H1 (cell line): Measurements from ENCODE around the gene AKR7A2. TPM values are rescaled to one million over a fixed set of nuclear protein-coding genes. Genes with fewer than 3 reads are reported as not detected.

Experiments
- CTCF ChIA-PET: fragments of 300-600 bp; sonication (Branson Sonifier 250); formaldehyde crosslinking; loops from one replicate; lab custom pipeline; 2021; ENCODE audit not compliant: partially characterized antibody; lab: Charles Lee
- POLR2A ChIA-PET: fragments of 300-600 bp; sonication (Branson Sonifier 250); formaldehyde crosslinking; loops from one replicate; lab custom pipeline; 2021; ENCODE audit warnings: inconsistent platforms; ENCODE audit not compliant: partially characterized antibody; lab: Charles Lee
- DNase-seq, 2 experiments: peaks; one replicate each; pipeline versions ENCODE4 v3.0.0 to v3.0.0-alpha.2; 2010 to 2022; ENCODE audit warnings: low spot score in 2 of 2, low read depth in 1 of 2, mixed read lengths in 1 of 2
- FAIRE-seq: peaks from 2 replicates; lab custom pipeline; 2011; peaks lifted over from hg19 to GRCh38; lab: Jason Lieb, UNC
- H2AFZ ChIP-seq: 2 replicates; pipeline ENCODE4 v1.8.1; 2012; ENCODE audit warnings: low read length, inconsistent platforms
- H2AK5ac ChIP-seq: 2 replicates; pipeline ENCODE4 v1.6.1; 2013; ENCODE audit warnings: low read depth, low read length
- H2BK120ac ChIP-seq: replicated peaks from 2 replicates; pipeline ENCODE3; 2013; ENCODE audit warnings: low read depth, low read length, inconsistent platforms
- H2BK12ac ChIP-seq: 2 replicates; pipeline ENCODE4 v1.6.1; 2013; ENCODE audit warnings: low read depth, low read length
- H2BK15ac ChIP-seq: 2 replicates; pipeline ENCODE4 v1.6.1; 2013; ENCODE audit warnings: low read length
- H2BK20ac ChIP-seq: 2 replicates; pipeline ENCODE4 v1.6.1; 2013; ENCODE audit warnings: low read length
- H2BK5ac ChIP-seq: 2 replicates; pipeline ENCODE4 v1.6.1; 2013; ENCODE audit warnings: low read depth, low read length
- H3K14ac ChIP-seq: 2 replicates; pipeline ENCODE4 v1.6.1; 2013; ENCODE audit warnings: inconsistent platforms; ENCODE audit not compliant: insufficient read length
- H3K18ac ChIP-seq: 2 replicates; pipeline ENCODE4 v1.6.1; 2013; ENCODE audit warnings: low read length; ENCODE audit errors: extremely low read depth
- H3K23ac ChIP-seq: 2 replicates; pipeline ENCODE4 v1.6.1; 2013; ENCODE audit warnings: inconsistent platforms; ENCODE audit not compliant: insufficient read length
- H3K23me2 ChIP-seq: 2 replicates; pipeline ENCODE4 v1.6.1; 2013; ENCODE audit warnings: low read depth, low read length
- H3K27ac ChIP-seq: 2 replicates; pipeline ENCODE4 v1.6.1; 2011; ENCODE audit warnings: low read depth, low read length, inconsistent platforms
- H3K27me3 ChIP-seq, 4 experiments: replicated peaks in 1 of 4; 1 replicate in 1 of 4; 2 replicates in 3 of 4; pipeline versions ENCODE4 v1.6.1 to v1.8.1; 2011 to 2013; ENCODE audit warnings: low read length in 3 of 4, mild to moderate bottlenecking in 3 of 4, inconsistent platforms in 2 of 4, mixed read lengths in 2 of 4, moderate library complexity in 1 of 4; ENCODE audit not compliant: control insufficient read depth in 3 of 4, insufficient read depth in 3 of 4; ENCODE audit errors: extremely low read depth in 1 of 4
- H3K36me3 ChIP-seq, 4 experiments: 2 replicates each; pipeline versions ENCODE4 v1.6.1 to v1.8.1; 2011 to 2013; ENCODE audit warnings: mild to moderate bottlenecking in 4 of 4, low read length in 3 of 4, moderate library complexity in 2 of 4, control low read depth in 1 of 4, inconsistent platforms in 1 of 4; ENCODE audit not compliant: insufficient read depth in 4 of 4, control insufficient read depth in 2 of 4
- H3K4ac ChIP-seq: replicated peaks from 2 replicates; pipeline ENCODE3; 2013; ENCODE audit warnings: low read length, low read depth, mixed read lengths, inconsistent platforms; ENCODE audit not compliant: insufficient read length
- H3K4me1 ChIP-seq, 4 experiments: replicated peaks in 1 of 4; 1 replicate in 1 of 4; 2 replicates in 3 of 4; pipeline versions ENCODE4 v1.6.1 to v1.8.1; 2011 to 2013; ENCODE audit warnings: low read length in 3 of 4, inconsistent platforms in 2 of 4, mixed read lengths in 1 of 4; ENCODE audit not compliant: insufficient read depth in 4 of 4, control insufficient read depth in 3 of 4
- H3K4me2 ChIP-seq, 2 experiments: 2 replicates each; pipeline versions ENCODE4 v1.6.1 to v1.8.1; 2011 to 2013; ENCODE audit warnings: low read depth in 2 of 2, low read length in 2 of 2, control low read depth in 1 of 2, inconsistent platforms in 1 of 2, mild to moderate bottlenecking in 1 of 2; ENCODE audit not compliant: insufficient read depth in 1 of 2
- H3K4me3 ChIP-seq, 4 experiments: fragments of 200-600, 300-600 bp in 1 of 4; sonication (generic), shearing (Covaris generic), sonication (Bioruptor Twin) in 1 of 4; 2 replicates each; pipeline versions ENCODE4 v1.5.1 to v1.8.1; 2011 to 2016; ENCODE audit warnings: low read length in 4 of 4, low read depth in 3 of 4, control low read depth in 2 of 4, inconsistent platforms in 2 of 4, mild to moderate bottlenecking in 2 of 4, mixed read lengths in 1 of 4, moderate library complexity in 1 of 4; ENCODE audit not compliant: insufficient read depth in 2 of 4; ENCODE audit errors: extremely low read depth in 1 of 4
- H3K56ac ChIP-seq: replicated peaks from 2 replicates; pipeline ENCODE3; 2013; ENCODE audit warnings: low read depth, mild to moderate bottlenecking, mixed read lengths, low read length, inconsistent platforms; ENCODE audit not compliant: insufficient read length
- H3K79me1 ChIP-seq: 2 replicates; pipeline ENCODE4 v1.6.1; 2013; ENCODE audit warnings: low read depth, low read length, control low read depth
- H3K79me2 ChIP-seq, 2 experiments: 2 replicates each; pipeline versions ENCODE4 v1.6.1 to v1.8.1; 2012 to 2013; ENCODE audit warnings: low read length in 2 of 2, mild to moderate bottlenecking in 2 of 2, inconsistent platforms in 1 of 2; ENCODE audit not compliant: insufficient read depth in 2 of 2, control insufficient read depth in 1 of 2
- H3K9ac ChIP-seq, 4 experiments: replicated peaks in 1 of 4; 1 replicate in 1 of 4; 2 replicates in 3 of 4; pipeline versions ENCODE4 v1.6.1 to v1.8.1; 2011 to 2013; ENCODE audit warnings: low read depth in 3 of 4, low read length in 3 of 4, control low read depth in 2 of 4, mild to moderate bottlenecking in 2 of 4, moderate library complexity in 2 of 4, inconsistent platforms in 1 of 4; ENCODE audit errors: extremely low read depth in 1 of 4
- H3K9me3 ChIP-seq, 2 experiments: 2 replicates each; pipeline versions ENCODE4 v1.6.1 to v1.8.1; 2012 to 2013; ENCODE audit warnings: mild to moderate bottlenecking in 2 of 2, moderate library complexity in 2 of 2, control low read depth in 1 of 2, inconsistent platforms in 1 of 2, low read depth in 1 of 2, low read length in 1 of 2, mixed read lengths in 1 of 2; ENCODE audit not compliant: insufficient read depth in 2 of 2
- H4K20me1 ChIP-seq, 2 experiments: replicated peaks in 1 of 2; 2 replicates each; pipeline versions ENCODE3 to v1.8.1; 2011 to 2013; ENCODE audit warnings: inconsistent platforms in 2 of 2, low read length in 2 of 2, mild to moderate bottlenecking in 1 of 2; ENCODE audit not compliant: insufficient read depth in 2 of 2, control insufficient read depth in 1 of 2
- H4K5ac ChIP-seq: 2 replicates; pipeline ENCODE4 v1.6.1; 2013; ENCODE audit warnings: low read length, low read depth, mixed read lengths, inconsistent platforms; ENCODE audit not compliant: insufficient read length
- H4K8ac ChIP-seq: 2 replicates; pipeline ENCODE4 v1.8.0; 2013; ENCODE audit warnings: mild to moderate bottlenecking, moderate library complexity, low read length, inconsistent platforms; ENCODE audit not compliant: insufficient read depth; ENCODE audit errors: extremely low read depth
- H4K91ac ChIP-seq: replicated peaks from 2 replicates; pipeline ENCODE3; 2013; ENCODE audit warnings: low read length, mixed read lengths, inconsistent platforms; ENCODE audit not compliant: insufficient read length
- KDM5A ChIP-seq: fragments of 200-600 bp; IDR thresholded peaks from 2 replicates; pipeline ENCODE4 v1.7.1; 2012; ENCODE audit warnings: mild to moderate bottlenecking, low read length, inconsistent platforms, mixed read lengths
- MAFK ChIP-seq: IDR thresholded peaks from 2 replicates; pipeline ENCODE4 v1.6.1; 2012; ENCODE audit warnings: low read depth, mild to moderate bottlenecking, improper control_type of control experiment, low read length
- NANOG ChIP-seq: IDR thresholded peaks from 2 replicates; pipeline ENCODE4 v1.6.1; 2011; ENCODE audit warnings: low read length, low read depth, mild to moderate bottlenecking, inconsistent platforms; ENCODE audit not compliant: insufficient read depth, poor library complexity, severe bottlenecking
- USF2 ChIP-seq: IDR thresholded peaks from 2 replicates; pipeline ENCODE4 v1.6.1; 2011; ENCODE audit warnings: low read length, improper control_type of control experiment
- WGBS, 2 experiments: shearing (Covaris generic) in 1 of 2; methylation state at CpG; one replicate each; pipeline versions ENCODE4 v1.1.6 to v1.1.7; 2013 to 2015; ENCODE audit warnings: low lambda C conversion rate in 2 of 2, mixed read lengths in 2 of 2, inconsistent platforms in 1 of 2, low coverage in 1 of 2, missing lambda C conversion rate in 1 of 2; ENCODE audit not compliant: insufficient replicate concordance in 2 of 2, insufficient coverage in 1 of 2, insufficient read length in 1 of 2; ENCODE audit errors: extremely low coverage in 1 of 2, missing lambda C conversion rate in 1 of 2; 5-methylcytosine and 5-hydroxymethylcytosine counted together
- polyA plus RNA-seq, 7 experiments: library from polyadenylated mRNA; depleted of rRNA in 3 of 7; stranded (reverse) in 5 of 7; unstranded in 2 of 7; fragments of >200 nt in 5 of 7; fragments of 200-250 nt in 2 of 7; gene quantifications; 1 replicate in 5 of 7; 2 replicates in 1 of 7; 4 replicates in 1 of 7; pipeline versions ENCODE4 v1.2.1 to v1.2.3, GENCODE V29; 2011 to 2013; ENCODE audit warnings: missing spikeins in 2 of 7, mixed read lengths in 2 of 7
- total RNA-seq: library from RNA; stranded (reverse); fragmentation: NEBNext Ultra II Directional; extraction: Animal tissue kit (Norgen Biotek cat#: 25700); gene quantifications from 2 replicates; pipeline ENCODE4 v1.2.1, GENCODE V29; 2021

AKR7A2 gene
- total and polyA plus RNA-seq, 2 of the 8 experiments (the other 6 are each of a cell fraction or from before 2014, with no cell fraction given): 32.0 to 48.3 TPM

GRCh38 chr1:19360432-19360831, 48.5 kb upstream of the AKR7A2 start:
- peaks cover 0 to 22% of the 10 kb centered on the region in 2 experiments; a peak in 2 of 4 replicates for H3K79me2 ChIP-seq
- no peak overlapping the region for H3K23ac ChIP-seq
- H3K14ac ChIP-seq: no peak overlapping the region
- ChIA-PET POLR2A (interaction anchor here (0.8 to 1.1 kb wide), 2 partner anchors 13 to 24 kb away, joined by 3 to 4 read pairs; no protein-coding TSS in a partner anchor), CTCF (interaction anchor here (0.6 to 8.1 kb wide), 6 partner anchors 10 to 122 kb away, joined by 3 to 56 read pairs (median 4); no protein-coding TSS in a partner anchor)
- H2AK5ac ChIP-seq: no peak overlapping the region
- DNase-seq: no peak
- H3K56ac ChIP-seq: no peak overlapping the region
- H3K9me3 ChIP-seq: no peaks in the 10 kb centered on the region
- H2BK15ac ChIP-seq: no peak overlapping the region
- no peak overlapping the region for H4K8ac ChIP-seq
- H3K18ac ChIP-seq: no peak overlapping the region
- no peak overlapping the region for H3K27ac ChIP-seq
- H2BK20ac ChIP-seq: no peak overlapping the region
- no peak overlapping the region for H2BK5ac ChIP-seq
- TF ChIP-seq USF2 (no peak), NANOG (no peak), KDM5A (no peak), MAFK (no peak)
- H3K4me2 ChIP-seq: no peak overlapping the region
- H4K20me1 ChIP-seq: peaks cover 14 to 18% of the 10 kb centered on the region in 2 experiments
- no peak overlapping the region for H4K5ac ChIP-seq
- 87% methylated on average over 10 of the region's 11 CpGs; no CpG with 5 or more reads in 1 of the 2 experiments for WGBS, 2 experiments
- H3K27me3 ChIP-seq: no peaks in the 10 kb centered on the region
- no peak overlapping the region for H3K4ac ChIP-seq
- no peak overlapping the region for H2BK120ac ChIP-seq
- H2BK12ac ChIP-seq: no peak overlapping the region
- H4K91ac ChIP-seq: no peak overlapping the region
- H2AFZ ChIP-seq: no peak overlapping the region
- H3K9ac ChIP-seq: no peak overlapping the region
- peaks cover 9% of the 10 kb centered on the region for H3K79me1 ChIP-seq
- peaks cover 0 to 2% (median 0%) of the 10 kb centered on the region in 4 experiments; a peak in 2 of 7 replicates for H3K4me1 ChIP-seq
- H3K36me3 ChIP-seq: peaks cover 3 to 12% (median 11%) of the 10 kb centered on the region in 4 experiments; a peak in 5 of 8 replicates
- H3K23me2 ChIP-seq: no peaks in the 10 kb centered on the region
- FAIRE-seq: no peak
- no peak overlapping the region for H3K4me3 ChIP-seq
